Activated CD4-positive, alpha-beta T cell treated with anti-CD3 and anti-CD28 coated beads, Interleukin-2, amount 10 ng/mL, durations not matched to agents 7 days and 5 days (primary cell): ENCODE results near the gene COPS6. TPM values are rescaled to one million over a fixed set of nuclear protein-coding genes. Genes with fewer than 3 reads are reported as not detected.

Source experiments
- CTCF ChIA-PET: fragments of 350-600 bp; sonication (Branson Sonifier 250); formaldehyde crosslinking; loops from one replicate; lab custom pipeline; 2021; ENCODE audit warnings: antibody characterized with exemption; lab: Charles Lee
- POLR2A ChIA-PET: fragments of 350-600 bp; sonication (Branson Sonifier 250); formaldehyde crosslinking; loops from one replicate; lab custom pipeline; 2021; ENCODE audit warnings: antibody characterized with exemption; lab: Charles Lee
- DNase-seq: peaks from one replicate; pipeline ENCODE4 v3.0.0-alpha.2; 2020
- H3K27ac Mint-ChIP-seq: one replicate; pipeline ENCODE4 v1.8.0; 2021; ENCODE audit warnings: mild to moderate bottlenecking, moderate library complexity, mixed read lengths
- H3K27me3 Mint-ChIP-seq: one replicate; pipeline ENCODE4 v1.8.0; 2021; ENCODE audit warnings: mixed read lengths
- H3K36me3 Mint-ChIP-seq: one replicate; pipeline ENCODE4 v1.8.0; 2021; ENCODE audit warnings: low read depth, mixed read lengths
- H3K4me1 Mint-ChIP-seq: one replicate; pipeline ENCODE4 v1.8.0; 2021; ENCODE audit warnings: mixed read lengths
- H3K4me3 Mint-ChIP-seq: one replicate; pipeline ENCODE4 v1.8.0; 2021; ENCODE audit warnings: mild to moderate bottlenecking, moderate library complexity, mixed read lengths
- H3K9me3 Mint-ChIP-seq: one replicate; pipeline ENCODE4 v1.8.0; 2021; ENCODE audit warnings: mixed read lengths
- total RNA-seq, 2 experiments: library from RNA; stranded (reverse); gene quantifications; one replicate each; pipeline ENCODE4 v1.2.3, GENCODE V29; 2021

The COPS6 gene
- total RNA-seq, 2 experiments from 2014 or later, result 80.6 to 97.1 TPM

GRCh38 chr7:100082978-100083377 lies 5.8 kb upstream of the COPS6 start:
- ChIA-PET POLR2A (no interaction called here), CTCF (interaction anchor here (0.6 to 1.4 kb wide), 15 partner anchors 8 to 1591 kb away, joined by 3 to 7 read pairs (median 4); partner anchors contain the start of genes AP4M1, MBLAC1 and MCM7)
- H3K4me1 Mint-ChIP-seq, result peaks cover 40% of the 10 kb centered on the region
- H3K27ac Mint-ChIP-seq, result peak overlapping the region; percentile 89
- H3K36me3 Mint-ChIP-seq, result peaks cover 9% of the 10 kb centered on the region
- H3K9me3 Mint-ChIP-seq, result no peaks in the 10 kb centered on the region
- peak overlapping the region; percentile 80 for H3K4me3 Mint-ChIP-seq
- DNase-seq, result no peak
- peaks cover 3% of the 10 kb centered on the region for H3K27me3 Mint-ChIP-seq

GRCh38 chr7:100085515-100085914 lies 3.3 kb upstream of the COPS6 start:
- peaks cover 3% of the 10 kb centered on the region for H3K27me3 Mint-ChIP-seq
- H3K4me1 Mint-ChIP-seq, result peaks cover 48% of the 10 kb centered on the region
- no peak overlapping the region for H3K4me3 Mint-ChIP-seq
- H3K36me3 Mint-ChIP-seq, result peaks cover 15% of the 10 kb centered on the region
- peak overlapping the region; percentile 50 for H3K27ac Mint-ChIP-seq
- ChIA-PET CTCF (interaction anchor here (0.8 to 1.5 kb wide), 2 partner anchors 41 to 45 kb away, joined by 3 to 4 read pairs; partner anchors contain the start of gene MBLAC1), POLR2A (no interaction called here)
- no peak for DNase-seq
- H3K9me3 Mint-ChIP-seq, result no peaks in the 10 kb centered on the region

GRCh38 chr7:100087055-100087750 lies 1.6 kb upstream of the COPS6 start:
- Mint-ChIP-seq H3K27me3 (peaks cover 3% of the 10 kb centered on the region), H3K9me3 (no peaks in the 10 kb centered on the region), H3K27ac (no peak overlapping the region), H3K36me3 (peaks cover 27% of the 10 kb centered on the region), H3K4me3 (peak overlapping the region; percentile 2), H3K4me1 (peaks cover 50% of the 10 kb centered on the region)
- POLR2A ChIA-PET, result no interaction called here
- DNase-seq, result no peak
- CTCF ChIA-PET, result interaction anchor here (1.2 to 1.7 kb wide), 2 partner anchors 8 to 13 kb away, joined by 3 read pairs; no protein-coding TSS in a partner anchor

GRCh38 chr7:100088095-100088620 lies 611 bp upstream of the COPS6 start:
- ChIA-PET POLR2A (interaction anchor here (1.5 kb wide), 1 partner anchor 12 kb away, joined by 4 read pairs; no protein-coding TSS in a partner anchor), CTCF (interaction anchor here (0.6 to 0.9 kb wide), 3 partner anchors 9 to 14 kb away, joined by 3 read pairs; partner anchors contain the start of gene MCM7)
- Mint-ChIP-seq H3K27me3 (peaks cover 3% of the 10 kb centered on the region), H3K4me1 (peaks cover 44% of the 10 kb centered on the region), H3K9me3 (no peaks in the 10 kb centered on the region), H3K27ac (peak overlapping the region; percentile 91), H3K36me3 (peaks cover 36% of the 10 kb centered on the region), H3K4me3 (peak overlapping the region; percentile 89)
- DNase-seq, result no peak

- Mint-ChIP-seq H3K4me1 (peaks cover 45% of the 10 kb centered on the region), H3K36me3 (peaks cover 50% of the 10 kb centered on the region), H3K27ac (peak overlapping the region; percentile 89), H3K27me3 (peaks cover 3% of the 10 kb centered on the region), H3K4me3 (peak overlapping the region; percentile 89), H3K9me3 (no peaks in the 10 kb centered on the region)
- no peak for DNase-seq
- CTCF ChIA-PET, result interaction anchor here (0.6 to 1.4 kb wide), 4 partner anchors 9 to 44 kb away, joined by 3 to 4 read pairs (median 4); partner anchors contain the start of gene MCM7
- POLR2A ChIA-PET, result interaction anchor here (1.5 kb wide), 1 partner anchor 10 kb away, joined by 4 read pairs; no protein-coding TSS in a partner anchor
These were observed 858 bp downstream of the COPS6 start for GRCh38 chr7:100089458-100090196.

GRCh38 chr7:100090527-100091410 lies 2.0 kb downstream of the COPS6 start:
- ChIA-PET CTCF (interaction anchor here (0.6 to 1.4 kb wide), 7 partner anchors 8 to 173 kb away, joined by 3 to 7 read pairs (median 4); partner anchors contain the start of gene MCM7), POLR2A (interaction anchor here (1.3 kb wide), 1 partner anchor 10 kb away, joined by 10 read pairs; the partner anchor contains the start of genes AP4M1 and MCM7)
- Mint-ChIP-seq H3K4me1 (peaks cover 44% of the 10 kb centered on the region), H3K9me3 (no peaks in the 10 kb centered on the region), H3K36me3 (peaks cover 61% of the 10 kb centered on the region), H3K27me3 (no peaks in the 10 kb centered on the region), H3K4me3 (peak overlapping the region; percentile 89), H3K27ac (peak overlapping the region; percentile 41)
- DNase-seq, result no peak

- Mint-ChIP-seq H3K9me3 (no peaks in the 10 kb centered on the region), H3K36me3 (peaks cover 68% of the 10 kb centered on the region), H3K4me1 (peaks cover 46% of the 10 kb centered on the region), H3K27ac (peak overlapping the region; percentile 41), H3K4me3 (no peak overlapping the region), H3K27me3 (no peaks in the 10 kb centered on the region)
- CTCF ChIA-PET, result interaction anchor here (0.8 to 1.4 kb wide), 2 partner anchors 8 to 9 kb away, joined by 7 read pairs; no protein-coding TSS in a partner anchor
- DNase-seq, result no peak
- POLR2A ChIA-PET, result interaction anchor here (1.3 kb wide), 1 partner anchor 9 kb away, joined by 10 read pairs; the partner anchor contains the start of genes AP4M1 and MCM7
These were observed 2.8 kb downstream of the COPS6 start for GRCh38 chr7:100091411-100092181.

- Mint-ChIP-seq H3K27me3 (no peaks in the 10 kb centered on the region), H3K27ac (no peak overlapping the region), H3K36me3 (peaks cover 80% of the 10 kb centered on the region), H3K4me3 (no peak overlapping the region), H3K9me3 (no peaks in the 10 kb centered on the region), H3K4me1 (peaks cover 48% of the 10 kb centered on the region)
- no peak for DNase-seq
- ChIA-PET POLR2A (no interaction called here), CTCF (interaction anchor here (0.6 to 1.7 kb wide), 2 partner anchors 11 to 170 kb away, joined by 3 to 5 read pairs; no protein-coding TSS in a partner anchor)
These were observed 4.3 kb downstream of the COPS6 start for GRCh38 chr7:100093054-100093453.

GRCh38 chr7:100093498-100093897 lies 4.7 kb downstream of the COPS6 start:
- peaks cover 47% of the 10 kb centered on the region for H3K4me1 Mint-ChIP-seq
- no peaks in the 10 kb centered on the region for H3K9me3 Mint-ChIP-seq
- H3K27ac Mint-ChIP-seq, result no peak overlapping the region
- ChIA-PET POLR2A (no interaction called here), CTCF (interaction anchor here (0.6 to 1.7 kb wide), 2 partner anchors 11 to 171 kb away, joined by 3 to 5 read pairs; no protein-coding TSS in a partner anchor)
- H3K27me3 Mint-ChIP-seq, result no peaks in the 10 kb centered on the region
- no peak for DNase-seq
- peaks cover 84% of the 10 kb centered on the region for H3K36me3 Mint-ChIP-seq
- no peak overlapping the region for H3K4me3 Mint-ChIP-seq

- DNase-seq, result no peak
- Mint-ChIP-seq H3K9me3 (no peaks in the 10 kb centered on the region), H3K27me3 (no peaks in the 10 kb centered on the region), H3K4me3 (no peak overlapping the region), H3K4me1 (peaks cover 51% of the 10 kb centered on the region), H3K27ac (no peak overlapping the region), H3K36me3 (peaks cover 89% of the 10 kb centered on the region)
- CTCF ChIA-PET, result interaction anchor here (1.7 kb wide), 1 partner anchor 12 kb away, joined by 5 read pairs; no protein-coding TSS in a partner anchor
- POLR2A ChIA-PET, result no interaction called here
These were observed 5.2 kb downstream of the COPS6 start for GRCh38 chr7:100093925-100094486.
